Ascending aorta (tissue), 2 donors: ENCODE measurements around the gene SRSF8. TPM values are rescaled to one million over a fixed set of nuclear protein-coding genes. Genes with fewer than 3 reads are reported as not detected.
"Not testable (repeated sequence)": the region's sequence is repeated elsewhere in the genome, so short reads cannot be mapped to it uniquely, and the experiment has no call there.

Experiments used
- DNase-seq, 2 donors: peaks; one replicate each; pipeline ENCODE4 v3.0.0-alpha.2; 2019; ENCODE audit warnings: low spot score in 2 of 2
- H3K27ac ChIP-seq, 2 donors: fragments of 200-600 bp; sonication (generic); one replicate each; pipeline ENCODE4 v1.5.1; 2016 to 2017; ENCODE audit warnings: mild to moderate bottlenecking in 1 of 2
- H3K27me3 ChIP-seq: fragments of 200-600 bp; sonication (generic); one replicate; pipeline ENCODE4 v1.5.1; 2017
- H3K36me3 ChIP-seq, 2 donors: fragments of 200-600 bp; sonication (generic); one replicate each; pipeline ENCODE4 v1.5.1; 2016
- H3K4me1 ChIP-seq, 2 donors: fragments of 200-600 bp; sonication (generic); one replicate each; pipeline ENCODE4 v1.5.1; 2016 to 2017; ENCODE audit warnings: mild to moderate bottlenecking in 1 of 2
- H3K4me3 ChIP-seq, 2 donors: fragments of 200-600 bp; sonication (generic); one replicate each; pipeline ENCODE4 v1.5.1; 2016 to 2017; ENCODE audit warnings: mild to moderate bottlenecking in 1 of 2
- H3K9me3 ChIP-seq, 2 donors: fragments of 200-600 bp; sonication (generic); one replicate each; pipeline ENCODE4 v1.5.1; 2016
- intact Hi-C: fragments of 100-400 bp; cut with DNase I; formaldehyde crosslinking; loops from one replicate; pipeline ENCODE4 v1.15.1; 2023
- total RNA-seq: library from RNA; depleted of rRNA; stranded (reverse); fragments of >200 nt; gene quantifications from one replicate; pipeline ENCODE4 v1.1.0, GENCODE V29; 2016
- TF ChIP-seq, protein P1 (sequence below), 3 experiments: fragments of 200-600 bp in 2 of 3; fragments of 450-650 bp in 1 of 3; sonication (generic) in 2 of 3; IDR thresholded peaks; one replicate each; pipeline ENCODE4 v1.5.1; 2016 to 2019; ENCODE audit warnings: antibody characterized with exemption in 3 of 3, mild to moderate bottlenecking in 1 of 3, moderate library complexity in 1 of 3

SRSF8 gene
- total RNA-seq, 1 donor from 2014 or later: 42.0 TPM

DNA sequence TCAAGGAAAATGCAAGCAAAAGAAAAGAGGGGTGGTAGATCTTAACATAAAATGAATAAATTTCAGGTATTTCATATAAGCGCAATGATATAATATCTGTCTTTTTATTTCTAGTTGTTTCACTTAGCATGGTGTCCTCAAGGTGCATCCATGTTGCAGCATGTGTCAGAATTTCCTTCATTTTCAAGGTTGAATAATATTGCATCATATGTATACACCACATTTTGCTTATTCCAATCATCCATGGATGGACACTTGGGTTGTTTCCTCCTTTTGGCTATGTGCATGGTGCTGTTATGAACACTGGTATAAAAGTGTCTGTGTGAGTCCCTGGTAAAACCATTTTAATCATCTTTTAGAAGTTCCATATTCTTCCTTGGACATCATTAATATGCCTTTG is 24.5 kb upstream of the SRSF8 start:
- intact Hi-C loops: no loop called here
- no peaks in the 10 kb centered on the region for H3K4me1 ChIP-seq
- TF ChIP-seq, protein P1, sequence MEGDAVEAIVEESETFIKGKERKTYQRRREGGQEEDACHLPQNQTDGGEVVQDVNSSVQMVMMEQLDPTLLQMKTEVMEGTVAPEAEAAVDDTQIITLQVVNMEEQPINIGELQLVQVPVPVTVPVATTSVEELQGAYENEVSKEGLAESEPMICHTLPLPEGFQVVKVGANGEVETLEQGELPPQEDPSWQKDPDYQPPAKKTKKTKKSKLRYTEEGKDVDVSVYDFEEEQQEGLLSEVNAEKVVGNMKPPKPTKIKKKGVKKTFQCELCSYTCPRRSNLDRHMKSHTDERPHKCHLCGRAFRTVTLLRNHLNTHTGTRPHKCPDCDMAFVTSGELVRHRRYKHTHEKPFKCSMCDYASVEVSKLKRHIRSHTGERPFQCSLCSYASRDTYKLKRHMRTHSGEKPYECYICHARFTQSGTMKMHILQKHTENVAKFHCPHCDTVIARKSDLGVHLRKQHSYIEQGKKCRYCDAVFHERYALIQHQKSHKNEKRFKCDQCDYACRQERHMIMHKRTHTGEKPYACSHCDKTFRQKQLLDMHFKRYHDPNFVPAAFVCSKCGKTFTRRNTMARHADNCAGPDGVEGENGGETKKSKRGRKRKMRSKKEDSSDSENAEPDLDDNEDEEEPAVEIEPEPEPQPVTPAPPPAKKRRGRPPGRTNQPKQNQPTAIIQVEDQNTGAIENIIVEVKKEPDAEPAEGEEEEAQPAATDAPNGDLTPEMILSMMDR (IDR thresholded peaks at IDR 0.05): no peak
- no peaks in the 10 kb centered on the region for H3K27me3 ChIP-seq
- H3K9me3 ChIP-seq: no peaks in the 10 kb centered on the region
- H3K36me3 ChIP-seq: no peaks in the 10 kb centered on the region
- no peak overlapping the region for H3K4me3 ChIP-seq
- H3K27ac ChIP-seq: no peak overlapping the region
- DNase-seq: no peak

DNA sequence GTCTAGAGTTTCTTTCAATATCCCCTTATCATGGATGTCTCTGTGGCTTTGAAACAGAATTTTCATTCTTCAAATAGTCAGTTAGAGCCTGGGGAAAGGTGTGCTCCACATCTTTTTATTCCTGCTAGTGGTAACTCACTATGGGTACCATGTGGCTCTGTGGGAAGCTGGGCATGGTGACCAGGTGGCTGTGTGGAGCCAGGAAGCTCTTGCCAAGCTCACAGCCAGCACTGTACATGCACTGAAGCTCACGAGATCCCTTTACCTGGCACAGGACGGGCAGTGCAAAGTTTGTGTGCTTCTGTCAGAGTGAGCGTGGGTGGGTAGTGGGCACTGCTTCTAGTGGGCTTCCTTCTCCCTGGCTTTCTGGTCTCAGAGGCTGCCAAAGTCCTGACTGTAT is 23.8 kb upstream of the SRSF8 start:
- TF ChIP-seq, protein P1 (IDR thresholded peaks at IDR 0.05): no peak
- intact Hi-C loops: no loop called here
- H3K36me3 ChIP-seq: no peaks in the 10 kb centered on the region

DNA sequence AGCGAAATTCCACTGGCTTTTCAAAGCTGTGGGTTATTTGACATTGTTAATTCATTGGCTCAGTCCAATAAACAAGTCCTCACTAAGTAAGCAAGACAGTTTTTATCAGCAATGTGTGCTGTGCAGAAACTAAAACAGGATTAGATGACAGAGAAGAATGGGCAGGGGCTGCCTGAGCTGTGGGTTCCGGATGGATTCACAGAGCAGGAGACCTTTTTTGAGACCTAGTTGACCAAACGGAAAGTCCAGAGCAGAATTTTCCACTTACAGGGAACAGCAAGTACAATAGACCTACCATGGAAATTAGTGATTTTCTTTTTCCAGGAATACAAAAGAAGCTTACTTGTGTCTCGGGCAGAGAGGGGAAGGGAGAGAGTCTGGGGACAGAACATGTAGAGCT is 22.7 kb upstream of the SRSF8 start:
- H3K27ac ChIP-seq: no peak overlapping the region
- TF ChIP-seq, protein P1 (IDR thresholded peaks at IDR 0.05): no peak
- H3K9me3 ChIP-seq: no peaks in the 10 kb centered on the region
- H3K4me1 ChIP-seq: no peaks in the 10 kb centered on the region
- H3K27me3 ChIP-seq: no peaks in the 10 kb centered on the region
- H3K4me3 ChIP-seq: no peak overlapping the region
- intact Hi-C loops: no loop called here
- no peaks in the 10 kb centered on the region for H3K36me3 ChIP-seq
- no peak for DNase-seq

More for the DNA sequence above, 23.8 kb upstream of the SRSF8 start:
- Histone ChIP-seq H3K27me3 (no peaks in the 10 kb centered on the region), H3K4me1 (no peaks in the 10 kb centered on the region), H3K4me3 (no peak overlapping the region), H3K27ac (no peak overlapping the region), H3K9me3 (no peaks in the 10 kb centered on the region)
- no peak for DNase-seq

DNA sequence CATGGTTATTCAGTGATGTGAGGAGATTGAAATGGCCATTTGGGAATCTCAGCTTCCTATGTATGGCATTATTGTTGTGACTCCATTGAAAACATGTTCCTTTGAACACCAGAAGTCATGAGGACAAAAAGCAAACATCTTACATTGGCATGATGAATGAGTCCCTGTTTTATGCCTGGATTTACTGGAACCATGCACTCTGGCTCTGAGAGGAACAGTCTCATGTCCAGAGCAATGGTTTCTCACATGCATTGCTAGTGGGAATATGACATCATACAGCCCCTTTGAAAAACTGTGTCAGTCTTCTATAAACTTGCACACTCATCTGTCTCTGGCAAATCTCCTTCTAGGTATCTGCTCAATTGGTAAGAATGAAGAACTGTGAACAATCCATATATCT is 20.9 kb upstream of the SRSF8 start:
- no peaks in the 10 kb centered on the region for H3K9me3 ChIP-seq
- no peaks in the 10 kb centered on the region for H3K27me3 ChIP-seq
- no peak for DNase-seq
- intact Hi-C loops: no loop called here
- TF ChIP-seq, protein P1 (IDR thresholded peaks at IDR 0.05): no peak
- no peak overlapping the region for H3K4me3 ChIP-seq
- H3K4me1 ChIP-seq: no peaks in the 10 kb centered on the region
- H3K27ac ChIP-seq: no peak overlapping the region
- H3K36me3 ChIP-seq: no peaks in the 10 kb centered on the region

DNA sequence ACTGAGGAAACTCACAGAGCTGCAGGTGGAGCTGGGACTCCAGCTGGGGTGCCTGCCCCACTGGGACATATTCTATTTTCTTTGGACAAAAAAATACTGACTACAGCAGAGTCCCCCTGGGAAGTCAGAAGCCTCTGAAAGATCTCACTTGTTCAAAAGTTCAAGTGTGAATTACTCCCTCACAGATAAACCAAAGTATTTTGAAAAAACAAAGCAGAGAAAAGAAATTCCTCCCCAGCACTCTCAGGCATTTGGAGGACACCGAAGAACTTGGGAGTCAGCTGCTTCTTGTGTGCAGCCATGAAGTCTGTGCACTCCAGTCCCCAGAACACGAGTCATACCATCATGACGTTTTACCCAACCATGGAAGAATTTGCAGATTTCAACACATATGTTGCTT is 17.6 kb upstream of the SRSF8 start, which contains the start of gene KDM4F:
KDM4F (plus strand) TSS at position 301 of the 400 bp plus-strand sequence.
- DNase-seq, H3K36me3 ChIP-seq, H3K27ac ChIP-seq, H3K9me3 ChIP-seq, H3K4me3 ChIP-seq, H3K4me1 ChIP-seq, intact Hi-C loops, H3K27me3 ChIP-seq: not testable (repeated sequence)

DNA sequence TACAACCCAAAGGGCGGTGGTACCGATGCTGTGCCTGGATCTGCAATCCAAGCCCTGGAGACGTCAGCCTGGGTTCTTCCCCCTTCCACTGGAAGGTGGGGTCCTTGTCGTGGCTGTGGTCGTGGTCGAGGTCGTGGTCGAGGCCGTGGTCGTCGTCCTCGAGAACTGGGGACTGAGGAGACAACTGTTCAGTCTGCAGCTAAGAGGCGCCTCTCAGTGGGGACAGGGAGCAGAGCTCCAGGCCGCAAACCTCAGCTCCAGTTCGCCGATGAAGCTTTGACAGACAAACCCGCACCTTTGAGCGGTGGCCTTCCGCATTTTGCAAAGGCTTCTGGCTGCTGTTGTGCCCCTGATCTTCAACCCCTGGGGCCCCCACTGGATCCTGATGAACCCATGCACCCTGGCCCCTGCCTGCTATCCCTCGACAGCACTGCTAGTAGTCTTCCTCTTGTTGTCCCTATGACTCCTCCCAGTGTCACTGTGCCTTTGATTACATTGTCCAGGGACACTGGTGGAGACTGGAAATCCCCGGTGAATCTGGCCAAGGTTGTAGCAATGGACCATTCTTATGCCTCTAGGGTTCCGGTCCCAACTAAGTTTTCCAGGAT is 16.0 kb upstream of the SRSF8 start:
- Histone ChIP-seq H3K36me3 (no peaks in the 10 kb centered on the region), H3K27ac (no peak overlapping the region), H3K4me3 (no peak overlapping the region), H3K27me3 (no peaks in the 10 kb centered on the region), H3K9me3 (no peaks in the 10 kb centered on the region), H3K4me1 (no peaks in the 10 kb centered on the region)
- DNase-seq: no peak
- TF ChIP-seq, protein P1 (IDR thresholded peaks at IDR 0.05): no peak
- intact Hi-C loops: no loop called here
